Fibroblast of lung (primary cell): ENCODE data around the gene ZNF543. TPM values are rescaled to one million over a fixed set of nuclear protein-coding genes. Genes with fewer than 3 reads are reported as not detected.

Source experiments
- DNase-seq, 2 donors: peaks; one replicate each; pipeline versions ENCODE4 v3.0.0 to v3.0.0-alpha.2; 2010; ENCODE audit warnings: low read depth in 2 of 2
- H2AFZ ChIP-seq: 2 replicates; pipeline ENCODE4 v1.5.1; 2012; ENCODE audit warnings: low read length, control low read depth, inconsistent platforms
- H3K27ac ChIP-seq: 2 replicates; pipeline ENCODE4 v1.5.1; 2011; ENCODE audit warnings: low read length, control low read depth; ENCODE audit not compliant: insufficient read depth
- H3K27me3 ChIP-seq: 2 replicates; pipeline ENCODE4 v1.5.1; 2011; ENCODE audit warnings: mild to moderate bottlenecking, low read length; ENCODE audit not compliant: control insufficient read depth, insufficient read depth
- H3K36me3 ChIP-seq: 2 replicates; pipeline ENCODE4 v1.5.1; 2011; ENCODE audit warnings: low read length; ENCODE audit not compliant: control insufficient read depth, insufficient read depth
- H3K4me1 ChIP-seq: 2 replicates; pipeline ENCODE4 v1.5.1; 2011; ENCODE audit warnings: low read length; ENCODE audit not compliant: control insufficient read depth, insufficient read depth; ENCODE audit errors: extremely low read depth
- H3K4me2 ChIP-seq: 2 replicates; pipeline ENCODE4 v1.5.1; 2011; ENCODE audit warnings: low read length, control low read depth; ENCODE audit not compliant: insufficient read depth; ENCODE audit errors: extremely low read depth
- H3K4me3 ChIP-seq, 4 experiments: fragments of 200-600 bp in 1 of 4; sonication (generic) in 1 of 4; replicated peaks in 1 of 4; 2 replicates each; pipeline ENCODE4 v1.5.1; 2011 to 2016; ENCODE audit warnings: low read length in 4 of 4, low read depth in 3 of 4, mild to moderate bottlenecking in 3 of 4, control low read depth in 2 of 4, inconsistent platforms in 1 of 4, mixed read lengths in 1 of 4; ENCODE audit not compliant: insufficient read depth in 1 of 4; ENCODE audit errors: control extremely low read depth in 1 of 4
- H3K79me2 ChIP-seq: 2 replicates; pipeline ENCODE4 v1.5.1; 2012; ENCODE audit warnings: mild to moderate bottlenecking, low read length, inconsistent platforms; ENCODE audit not compliant: control insufficient read depth, insufficient read depth
- H3K9ac ChIP-seq: 2 replicates; pipeline ENCODE4 v1.5.1; 2011; ENCODE audit warnings: mild to moderate bottlenecking, low read length, control low read depth; ENCODE audit not compliant: insufficient read depth
- H3K9me3 ChIP-seq: 2 replicates; pipeline ENCODE4 v1.5.1; 2012; ENCODE audit warnings: low read depth, low read length; ENCODE audit not compliant: control insufficient read depth, insufficient read depth
- H4K20me1 ChIP-seq: 2 replicates; pipeline ENCODE4 v1.5.1; 2011; ENCODE audit warnings: low read length; ENCODE audit not compliant: control insufficient read depth, insufficient read depth; ENCODE audit errors: extremely low read depth
- CTCF ChIP-seq, 2 donors: IDR thresholded peaks in 1 of 2; conservative IDR thresholded peaks in 1 of 2; 1 replicate in 1 of 2; 2 replicates in 1 of 2; pipeline ENCODE4 v1.5.1; 2011 to 2012; ENCODE audit warnings: low read length in 2 of 2, control low read depth in 1 of 2, inconsistent platforms in 1 of 2, low read depth in 1 of 2, mild to moderate bottlenecking in 1 of 2
- EZH2 ChIP-seq: IDR thresholded peaks from 2 replicates; pipeline ENCODE4 v1.5.1; 2012; ENCODE audit warnings: low read length, control low read depth, mild to moderate bottlenecking; ENCODE audit errors: missing control alignments
- polyA plus RNA-seq, 2 donors: library from polyadenylated mRNA; depleted of rRNA in 1 of 2; stranded (reverse) in 1 of 2; unstranded in 1 of 2; fragments of >200 nt; gene quantifications; 2 replicates each; pipeline ENCODE4 v1.2.1, GENCODE V29; 2011 to 2012; ENCODE audit warnings: missing spikeins in 1 of 2
- total RNA-seq: library from RNA; depleted of rRNA; stranded (reverse); fragments of >200 nt; gene quantifications from 2 replicates; pipeline ENCODE4 v1.2.1, GENCODE V29; 2014

The ZNF543 gene
- total and polyA plus RNA-seq, 2 donors (not counting 1 experiment from before 2014, with no cell fraction given): 2.8 to 12.9 TPM

DNA sequence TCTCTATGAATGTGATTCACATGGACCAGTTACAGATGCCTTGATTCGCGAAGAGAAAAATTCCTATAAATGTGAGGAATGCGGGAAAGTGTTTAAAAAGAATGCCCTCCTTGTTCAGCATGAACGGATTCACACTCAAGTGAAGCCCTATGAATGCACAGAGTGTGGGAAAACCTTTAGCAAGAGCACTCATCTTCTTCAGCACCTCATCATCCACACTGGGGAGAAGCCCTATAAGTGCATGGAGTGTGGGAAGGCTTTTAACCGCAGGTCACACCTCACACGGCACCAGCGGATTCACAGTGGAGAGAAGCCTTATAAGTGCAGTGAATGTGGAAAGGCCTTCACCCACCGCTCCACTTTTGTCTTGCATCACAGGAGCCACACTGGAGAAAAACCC lies 7.7 kb downstream of the ZNF543 start:
- Histone ChIP-seq H2AFZ (no peak overlapping the region), H3K9ac (no peak overlapping the region), H4K20me1 (no peaks in the 10 kb centered on the region), H3K27ac (no peak overlapping the region), H3K4me3 (no peak overlapping the region), H3K36me3 (peaks cover 13% of the 10 kb centered on the region), H3K4me1 (no peaks in the 10 kb centered on the region), H3K27me3 (no peaks in the 10 kb centered on the region), H3K79me2 (peaks cover 3% of the 10 kb centered on the region), H3K9me3 (no peaks in the 10 kb centered on the region), H3K4me2 (no peak overlapping the region)
- DNase-seq: no peak
- no peak for TF ChIP-seq EZH2
- no peak for TF ChIP-seq CTCF (conservative IDR thresholded peaks at IDR 0.05 in 1 of 2, IDR thresholded peaks at IDR 0.05 in 1 of 2; ENCODE audit: low read depth in 1 of 2, low read length in 2 of 2)

DNA sequence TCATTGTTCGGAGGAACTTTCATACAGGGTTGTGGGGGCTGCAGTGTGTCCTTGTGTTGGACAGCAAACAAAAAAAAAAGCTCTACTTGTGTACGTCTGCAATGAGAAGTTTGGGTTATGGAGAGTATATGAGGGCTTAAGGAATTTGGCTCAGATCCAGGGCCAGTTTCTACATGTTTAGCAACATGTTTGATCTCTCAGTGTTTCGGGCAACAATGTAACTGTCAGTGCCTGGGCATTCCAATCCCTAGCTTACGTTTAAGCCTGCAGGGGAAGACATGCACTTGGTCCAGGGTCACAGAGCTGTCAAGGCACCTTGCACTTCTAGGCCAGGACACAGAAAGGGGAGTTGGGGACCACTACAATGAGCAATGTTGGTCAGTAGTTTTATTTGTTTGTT lies 13.9 kb downstream of the ZNF543 start:
- H3K9ac ChIP-seq: no peak overlapping the region
- H3K4me3 ChIP-seq: no peak overlapping the region
- TF ChIP-seq CTCF (conservative IDR thresholded peaks at IDR 0.05 in 1 of 2, IDR thresholded peaks at IDR 0.05 in 1 of 2; ENCODE audit: low read depth in 1 of 2, low read length in 2 of 2): no peak
- TF ChIP-seq EZH2: no peak
- H3K79me2 ChIP-seq: no peaks in the 10 kb centered on the region
- no peaks in the 10 kb centered on the region for H4K20me1 ChIP-seq
- no peak overlapping the region for H3K4me2 ChIP-seq
- H2AFZ ChIP-seq: no peak overlapping the region
- DNase-seq: peak in 1 of 2 donors; percentile 26
- H3K27me3 ChIP-seq: no peaks in the 10 kb centered on the region
- H3K4me1 ChIP-seq: no peaks in the 10 kb centered on the region
- no peaks in the 10 kb centered on the region for H3K9me3 ChIP-seq
- peaks cover 1% of the 10 kb centered on the region for H3K36me3 ChIP-seq
- no peak overlapping the region for H3K27ac ChIP-seq

GRCh38 chr19:57338877-57339276 lies 18.6 kb downstream of the ZNF543 start:
- H3K4me2 ChIP-seq: peak overlapping the region; percentile 45
- TF ChIP-seq CTCF (conservative IDR thresholded peaks at IDR 0.05 in 1 of 2, IDR thresholded peaks at IDR 0.05 in 1 of 2; ENCODE audit: low read depth in 1 of 2, low read length in 2 of 2) (no peak), EZH2 (no peak)
- peak; percentile 12 to 22 for DNase-seq
- no peak overlapping the region for H3K27ac ChIP-seq
- H3K79me2 ChIP-seq: no peaks in the 10 kb centered on the region
- H2AFZ ChIP-seq: no peak overlapping the region
- H3K4me3 ChIP-seq: no peak overlapping the region
- no peaks in the 10 kb centered on the region for H4K20me1 ChIP-seq
- H3K36me3 ChIP-seq: no peaks in the 10 kb centered on the region
- H3K27me3 ChIP-seq: no peaks in the 10 kb centered on the region
- H3K4me1 ChIP-seq: no peaks in the 10 kb centered on the region
- H3K9me3 ChIP-seq: no peaks in the 10 kb centered on the region
- no peak overlapping the region for H3K9ac ChIP-seq
